HepG2 (cell line): ENCODE measurements around the gene MCAT. TPM values are rescaled to one million over a fixed set of nuclear protein-coding genes. Genes with fewer than 3 reads are reported as not detected.
A peak's percentile ranks its signal among the peaks of the same experiment; 100 is the strongest.

Source experiments
- AKAP8 ChIP-seq: sonication (generic); formaldehyde crosslinking; IDR thresholded peaks from 2 replicates; pipeline ENCODE4 v1.5.1; 2020; ENCODE audit warnings: mild to moderate bottlenecking, missing genetic modification reagents
- DBP ChIP-seq: sonication (generic); formaldehyde crosslinking; IDR thresholded peaks from 2 replicates; pipeline ENCODE4 v1.4.0; 2020; ENCODE audit warnings: missing genetic modification reagents; ENCODE audit errors: not compliant biosample characterization
- ETS1 ChIP-seq: sonication (generic); formaldehyde crosslinking; IDR thresholded peaks from 2 replicates; pipeline ENCODE4 v1.4.0; 2020; ENCODE audit warnings: missing genetic modification reagents
- HCFC1 ChIP-seq: fragments of 150-350 bp; IDR thresholded peaks from 2 replicates; pipeline ENCODE4 v1.6.1; 2014; ENCODE audit warnings: low read depth, low read length
- HNRNPL ChIP-seq: fragments of 200-400 bp; formaldehyde crosslinking; IDR thresholded peaks from 2 replicates; pipeline ENCODE4 v1.6.1; 2017; ENCODE audit warnings: mild to moderate bottlenecking, low read depth, low read length
- HOXA3 ChIP-seq: sonication (generic); formaldehyde crosslinking; IDR thresholded peaks from 2 replicates; pipeline ENCODE4 v1.5.0; 2020; ENCODE audit warnings: missing genetic modification reagents
- MXI1 ChIP-seq: IDR thresholded peaks from 3 replicates; pipeline ENCODE4 v1.6.1; 2012; ENCODE audit warnings: low read depth, low read length, inconsistent platforms, borderline replicate concordance
- SNAI1 ChIP-seq: sonication (generic); formaldehyde crosslinking; IDR thresholded peaks from 2 replicates; pipeline ENCODE4 v1.5.0; 2020; ENCODE audit warnings: mild to moderate bottlenecking, missing genetic modification reagents, borderline replicate concordance
- TBP ChIP-seq: sonication (generic); formaldehyde crosslinking; IDR thresholded peaks from 2 replicates; pipeline ENCODE4 v1.5.0; 2020; ENCODE audit warnings: missing genetic modification reagents
- TEAD3 ChIP-seq: optimal IDR thresholded peaks from 2 replicates; pipeline ENCODE3; 2016; ENCODE audit warnings: borderline replicate concordance
- THYN1 ChIP-seq: sonication (generic); formaldehyde crosslinking; IDR thresholded peaks from 2 replicates; pipeline ENCODE4 v1.8.1; 2023; ENCODE audit warnings: low read depth, mild to moderate bottlenecking, moderate library complexity, missing genetic modification reagents, borderline replicate concordance
- ZBTB49 ChIP-seq: sonication (generic); formaldehyde crosslinking; IDR thresholded peaks from 2 replicates; pipeline ENCODE4 v1.4.0; 2020; ENCODE audit warnings: missing genetic modification reagents, borderline replicate concordance
- ZNF251 ChIP-seq: sonication (generic); formaldehyde crosslinking; IDR thresholded peaks from 2 replicates; pipeline ENCODE4 v1.9.0; 2021; ENCODE audit warnings: mild to moderate bottlenecking, missing genetic modification reagents
- ZNF30 ChIP-seq: sonication (generic); formaldehyde crosslinking; IDR thresholded peaks from 2 replicates; pipeline ENCODE4 v1.5.0; 2020; ENCODE audit warnings: mild to moderate bottlenecking, missing genetic modification reagents
- ZNF607 ChIP-seq: sonication (generic); formaldehyde crosslinking; IDR thresholded peaks from 2 replicates; pipeline ENCODE4 v1.5.1; 2020; ENCODE audit warnings: missing genetic modification reagents, mild to moderate bottlenecking, borderline replicate concordance
- polyA plus RNA-seq, 8 experiments: library from polyadenylated mRNA; depleted of rRNA in 3 of 8; stranded (reverse) in 7 of 8; unstranded in 1 of 8; fragments of >200 nt; fragmentation: Illumina TruSeq in 4 of 8; extraction: Trizol in 4 of 8; gene quantifications; 2 replicates each; pipeline versions ENCODE4 v1.2.1 to v1.2.3, GENCODE V29; 2011 to 2016; ENCODE audit warnings: low read depth in 4 of 8, missing spikeins in 1 of 8, mixed read lengths in 1 of 8; ENCODE audit not compliant: insufficient read depth in 1 of 8
- total RNA-seq, 5 experiments: library from RNA; depleted of rRNA; stranded (reverse); fragments of >200 nt; fragmentation: Illumina TruSeq; extraction: Trizol; gene quantifications; 2 replicates each; pipeline ENCODE4 v1.2.3, GENCODE V29; 2016; ENCODE audit warnings: low read depth in 1 of 5
- TF ChIP-seq, protein P1 (sequence below): sonication (generic); formaldehyde crosslinking; IDR thresholded peaks from 2 replicates; pipeline ENCODE4 v1.4.0; 2020; ENCODE audit warnings: missing genetic modification reagents
- TF ChIP-seq, protein P2 (sequence below): sonication (generic); formaldehyde crosslinking; IDR thresholded peaks from 2 replicates; pipeline ENCODE4 v1.5.0; 2020; ENCODE audit warnings: missing genetic modification reagents
- TF ChIP-seq, protein P3 (sequence below): sonication (generic); formaldehyde crosslinking; IDR thresholded peaks from 2 replicates; pipeline ENCODE4 v1.9.0; 2022; ENCODE audit warnings: low read depth, missing genetic modification reagents

MCAT gene
- total and polyA plus RNA-seq, 2 of the 13 experiments (the other 11 are each of a cell fraction or from before 2014, with no cell fraction given), result 9.3 to 16.7 TPM

DNA sequence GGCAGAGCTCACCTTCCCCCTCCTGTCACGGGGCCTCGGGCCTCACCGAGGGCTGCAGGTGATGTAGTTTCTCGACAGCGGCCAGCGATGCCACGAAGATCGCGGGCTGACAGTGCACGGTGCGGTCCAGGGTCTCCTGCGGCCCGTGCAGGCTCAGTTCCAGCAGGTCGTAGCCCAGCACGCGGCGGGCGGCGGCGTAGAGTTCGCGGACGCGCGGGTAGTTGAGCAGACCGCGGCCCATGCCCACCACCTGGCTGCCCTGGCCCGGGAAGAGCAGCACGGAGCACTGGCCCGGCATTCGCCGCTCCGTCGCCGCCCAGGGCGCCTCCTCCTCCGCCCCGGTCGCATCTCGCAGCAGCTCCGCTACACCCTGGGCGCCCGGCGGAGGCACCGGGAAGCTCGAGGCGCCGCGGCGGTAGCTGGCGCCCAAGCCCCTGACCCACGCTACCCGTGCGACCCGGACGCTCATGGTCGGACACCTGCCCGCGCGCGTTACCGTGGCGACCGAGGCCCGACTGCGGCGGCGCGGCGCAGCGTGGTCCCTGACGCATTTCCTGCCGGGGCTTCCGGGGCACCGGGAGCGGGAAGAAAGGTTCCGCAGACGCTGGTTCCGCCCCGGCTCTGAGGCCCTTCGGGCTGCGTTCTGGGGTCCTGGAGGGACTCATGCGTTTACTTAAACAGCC is at the start of gene MCAT (continued):
- TF ChIP-seq AKAP8 (CRISPR knock-in tag), result no peak
- peak; percentile 66 for TF ChIP-seq HCFC1
- TF ChIP-seq DBP, result no peak
- TF ChIP-seq ZNF30 (CRISPR knock-in tag), result no peak
- TF ChIP-seq, protein P1, sequence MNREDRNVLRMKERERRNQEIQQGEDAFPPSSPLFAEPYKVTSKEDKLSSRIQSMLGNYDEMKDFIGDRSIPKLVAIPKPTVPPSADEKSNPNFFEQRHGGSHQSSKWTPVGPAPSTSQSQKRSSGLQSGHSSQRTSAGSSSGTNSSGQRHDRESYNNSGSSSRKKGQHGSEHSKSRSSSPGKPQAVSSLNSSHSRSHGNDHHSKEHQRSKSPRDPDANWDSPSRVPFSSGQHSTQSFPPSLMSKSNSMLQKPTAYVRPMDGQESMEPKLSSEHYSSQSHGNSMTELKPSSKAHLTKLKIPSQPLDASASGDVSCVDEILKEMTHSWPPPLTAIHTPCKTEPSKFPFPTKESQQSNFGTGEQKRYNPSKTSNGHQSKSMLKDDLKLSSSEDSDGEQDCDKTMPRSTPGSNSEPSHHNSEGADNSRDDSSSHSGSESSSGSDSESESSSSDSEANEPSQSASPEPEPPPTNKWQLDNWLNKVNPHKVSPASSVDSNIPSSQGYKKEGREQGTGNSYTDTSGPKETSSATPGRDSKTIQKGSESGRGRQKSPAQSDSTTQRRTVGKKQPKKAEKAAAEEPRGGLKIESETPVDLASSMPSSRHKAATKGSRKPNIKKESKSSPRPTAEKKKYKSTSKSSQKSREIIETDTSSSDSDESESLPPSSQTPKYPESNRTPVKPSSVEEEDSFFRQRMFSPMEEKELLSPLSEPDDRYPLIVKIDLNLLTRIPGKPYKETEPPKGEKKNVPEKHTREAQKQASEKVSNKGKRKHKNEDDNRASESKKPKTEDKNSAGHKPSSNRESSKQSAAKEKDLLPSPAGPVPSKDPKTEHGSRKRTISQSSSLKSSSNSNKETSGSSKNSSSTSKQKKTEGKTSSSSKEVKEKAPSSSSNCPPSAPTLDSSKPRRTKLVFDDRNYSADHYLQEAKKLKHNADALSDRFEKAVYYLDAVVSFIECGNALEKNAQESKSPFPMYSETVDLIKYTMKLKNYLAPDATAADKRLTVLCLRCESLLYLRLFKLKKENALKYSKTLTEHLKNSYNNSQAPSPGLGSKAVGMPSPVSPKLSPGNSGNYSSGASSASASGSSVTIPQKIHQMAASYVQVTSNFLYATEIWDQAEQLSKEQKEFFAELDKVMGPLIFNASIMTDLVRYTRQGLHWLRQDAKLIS, result no peak
- no peak for TF ChIP-seq SNAI1 (CRISPR knock-in tag)
- TF ChIP-seq ZNF607, result no peak
- peak; percentile 87 for TF ChIP-seq HOXA3 (CRISPR knock-in tag)
- TF ChIP-seq, protein P2, sequence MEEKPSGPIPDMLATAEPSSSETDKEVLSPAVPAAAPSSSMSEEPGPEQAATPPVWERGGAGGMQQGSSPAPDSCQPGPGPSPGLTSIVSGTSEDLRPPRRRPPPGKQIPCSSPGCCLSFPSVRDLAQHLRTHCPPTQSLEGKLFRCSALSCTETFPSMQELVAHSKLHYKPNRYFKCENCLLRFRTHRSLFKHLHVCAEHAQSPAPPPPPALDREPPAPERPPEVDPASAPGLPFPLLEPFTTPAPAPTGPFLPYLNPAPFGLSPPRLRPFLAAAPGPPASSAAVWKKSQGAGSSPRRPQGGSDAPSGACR (CRISPR knock-in tag), result 0 out of 2 replicates have a peak, but pooled peaks have one; percentile 29
- no peak; the same call in 1 of the 2 replicates for TF ChIP-seq ZNF251 (CRISPR knock-in tag)
- TF ChIP-seq THYN1 (CRISPR knock-in tag), result no peak
- no peak for TF ChIP-seq TBP (CRISPR knock-in tag)
- peak; percentile 76 for TF ChIP-seq TEAD3 (CRISPR knock-in tag)
- no peak for TF ChIP-seq ETS1 (CRISPR knock-in tag)
- TF ChIP-seq, protein P3, sequence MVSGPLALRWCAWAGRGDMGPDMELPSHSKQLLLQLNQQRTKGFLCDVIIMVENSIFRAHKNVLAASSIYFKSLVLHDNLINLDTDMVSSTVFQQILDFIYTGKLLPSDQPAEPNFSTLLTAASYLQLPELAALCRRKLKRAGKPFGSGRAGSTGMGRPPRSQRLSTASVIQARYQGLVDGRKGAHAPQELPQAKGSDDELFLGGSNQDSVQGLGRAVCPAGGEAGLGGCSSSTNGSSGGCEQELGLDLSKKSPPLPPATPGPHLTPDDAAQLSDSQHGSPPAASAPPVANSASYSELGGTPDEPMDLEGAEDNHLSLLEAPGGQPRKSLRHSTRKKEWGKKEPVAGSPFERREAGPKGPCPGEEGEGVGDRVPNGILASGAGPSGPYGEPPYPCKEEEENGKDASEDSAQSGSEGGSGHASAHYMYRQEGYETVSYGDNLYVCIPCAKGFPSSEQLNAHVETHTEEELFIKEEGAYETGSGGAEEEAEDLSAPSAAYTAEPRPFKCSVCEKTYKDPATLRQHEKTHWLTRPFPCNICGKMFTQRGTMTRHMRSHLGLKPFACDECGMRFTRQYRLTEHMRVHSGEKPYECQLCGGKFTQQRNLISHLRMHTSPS (CRISPR knock-in tag), result peak; percentile 51; the same call in 1 of the 2 replicates
- TF ChIP-seq HNRNPL, result 0 out of 2 replicates have a peak, but pooled peaks have one; percentile 39
- TF ChIP-seq MXI1, result peak; percentile 94; the same call in 2 of the 3 replicates
- TF ChIP-seq ZBTB49 (CRISPR knock-in tag), result no peak
